Fibroblast of lung (primary cell): Measurements from ENCODE around the gene TRAF7. TPM values are rescaled to one million over a fixed set of nuclear protein-coding genes. Genes with fewer than 3 reads are reported as not detected.

Experiments used
- DNase-seq, 2 donors: peaks; one replicate each; pipeline versions ENCODE4 v3.0.0 to v3.0.0-alpha.2; 2010; ENCODE audit warnings: low read depth in 2 of 2
- H2AFZ ChIP-seq: 2 replicates; pipeline ENCODE4 v1.5.1; 2012; ENCODE audit warnings: low read length, control low read depth, inconsistent platforms
- H3K27ac ChIP-seq: 2 replicates; pipeline ENCODE4 v1.5.1; 2011; ENCODE audit warnings: low read length, control low read depth; ENCODE audit not compliant: insufficient read depth
- H3K27me3 ChIP-seq: 2 replicates; pipeline ENCODE4 v1.5.1; 2011; ENCODE audit warnings: mild to moderate bottlenecking, low read length; ENCODE audit not compliant: control insufficient read depth, insufficient read depth
- H3K36me3 ChIP-seq: 2 replicates; pipeline ENCODE4 v1.5.1; 2011; ENCODE audit warnings: low read length; ENCODE audit not compliant: control insufficient read depth, insufficient read depth
- H3K4me1 ChIP-seq: 2 replicates; pipeline ENCODE4 v1.5.1; 2011; ENCODE audit warnings: low read length; ENCODE audit not compliant: control insufficient read depth, insufficient read depth; ENCODE audit errors: extremely low read depth
- H3K4me2 ChIP-seq: 2 replicates; pipeline ENCODE4 v1.5.1; 2011; ENCODE audit warnings: low read length, control low read depth; ENCODE audit not compliant: insufficient read depth; ENCODE audit errors: extremely low read depth
- H3K4me3 ChIP-seq, 4 experiments: fragments of 200-600 bp in 1 of 4; sonication (generic) in 1 of 4; replicated peaks in 1 of 4; 2 replicates each; pipeline ENCODE4 v1.5.1; 2011 to 2016; ENCODE audit warnings: low read length in 4 of 4, low read depth in 3 of 4, mild to moderate bottlenecking in 3 of 4, control low read depth in 2 of 4, inconsistent platforms in 1 of 4, mixed read lengths in 1 of 4; ENCODE audit not compliant: insufficient read depth in 1 of 4; ENCODE audit errors: control extremely low read depth in 1 of 4
- H3K79me2 ChIP-seq: 2 replicates; pipeline ENCODE4 v1.5.1; 2012; ENCODE audit warnings: mild to moderate bottlenecking, low read length, inconsistent platforms; ENCODE audit not compliant: control insufficient read depth, insufficient read depth
- H3K9ac ChIP-seq: 2 replicates; pipeline ENCODE4 v1.5.1; 2011; ENCODE audit warnings: mild to moderate bottlenecking, low read length, control low read depth; ENCODE audit not compliant: insufficient read depth
- H3K9me3 ChIP-seq: 2 replicates; pipeline ENCODE4 v1.5.1; 2012; ENCODE audit warnings: low read depth, low read length; ENCODE audit not compliant: control insufficient read depth, insufficient read depth
- H4K20me1 ChIP-seq: 2 replicates; pipeline ENCODE4 v1.5.1; 2011; ENCODE audit warnings: low read length; ENCODE audit not compliant: control insufficient read depth, insufficient read depth; ENCODE audit errors: extremely low read depth
- CTCF ChIP-seq, 2 donors: IDR thresholded peaks in 1 of 2; conservative IDR thresholded peaks in 1 of 2; 1 replicate in 1 of 2; 2 replicates in 1 of 2; pipeline ENCODE4 v1.5.1; 2011 to 2012; ENCODE audit warnings: low read length in 2 of 2, control low read depth in 1 of 2, inconsistent platforms in 1 of 2, low read depth in 1 of 2, mild to moderate bottlenecking in 1 of 2
- EZH2 ChIP-seq: IDR thresholded peaks from 2 replicates; pipeline ENCODE4 v1.5.1; 2012; ENCODE audit warnings: low read length, control low read depth, mild to moderate bottlenecking; ENCODE audit errors: missing control alignments
- polyA plus RNA-seq, 2 donors: library from polyadenylated mRNA; depleted of rRNA in 1 of 2; stranded (reverse) in 1 of 2; unstranded in 1 of 2; fragments of >200 nt; gene quantifications; 2 replicates each; pipeline ENCODE4 v1.2.1, GENCODE V29; 2011 to 2012; ENCODE audit warnings: missing spikeins in 1 of 2
- total RNA-seq: library from RNA; depleted of rRNA; stranded (reverse); fragments of >200 nt; gene quantifications from 2 replicates; pipeline ENCODE4 v1.2.1, GENCODE V29; 2014

Gene TRAF7
- total and polyA plus RNA-seq, 2 donors (not counting 1 experiment from before 2014, with no cell fraction given): 38.7 to 60.3 TPM

GRCh38 chr16:2184346-2184745, 28.8 kb downstream of the TRAF7 start:
- H4K20me1 ChIP-seq: no peaks in the 10 kb centered on the region
- TF ChIP-seq EZH2 (no peak), CTCF (conservative IDR thresholded peaks at IDR 0.05 in 1 of 2, IDR thresholded peaks at IDR 0.05 in 1 of 2; ENCODE audit: low read depth in 1 of 2, low read length in 2 of 2) (no peak)
- no peak for DNase-seq
- no peak overlapping the region for H2AFZ ChIP-seq
- no peaks in the 10 kb centered on the region for H3K4me1 ChIP-seq
- H3K79me2 ChIP-seq: no peaks in the 10 kb centered on the region
- H3K9ac ChIP-seq: no peak overlapping the region
- no peaks in the 10 kb centered on the region for H3K36me3 ChIP-seq
- H3K4me2 ChIP-seq: no peak overlapping the region
- H3K4me3 ChIP-seq: no peak overlapping the region
- H3K9me3 ChIP-seq: no peaks in the 10 kb centered on the region
- H3K27me3 ChIP-seq: no peaks in the 10 kb centered on the region
- no peak overlapping the region for H3K27ac ChIP-seq

- Histone ChIP-seq H3K27ac (no peak overlapping the region), H3K9ac (no peak overlapping the region), H3K79me2 (no peaks in the 10 kb centered on the region), H3K4me1 (no peaks in the 10 kb centered on the region), H3K4me3 (no peak overlapping the region), H2AFZ (no peak overlapping the region), H3K9me3 (no peaks in the 10 kb centered on the region), H4K20me1 (no peaks in the 10 kb centered on the region), H3K27me3 (no peaks in the 10 kb centered on the region), H3K4me2 (no peak overlapping the region), H3K36me3 (no peaks in the 10 kb centered on the region)
- DNase-seq: no peak
- TF ChIP-seq CTCF (conservative IDR thresholded peaks at IDR 0.05 in 1 of 2, IDR thresholded peaks at IDR 0.05 in 1 of 2; ENCODE audit: low read depth in 1 of 2, low read length in 2 of 2) (no peak), EZH2 (no peak)
Measured at GRCh38 chr16:2184962-2185361, 29.4 kb downstream of the TRAF7 start.

- TF ChIP-seq CTCF (conservative IDR thresholded peaks at IDR 0.05 in 1 of 2, IDR thresholded peaks at IDR 0.05 in 1 of 2; ENCODE audit: low read depth in 1 of 2, low read length in 2 of 2) (no peak), EZH2 (no peak)
- no peaks in the 10 kb centered on the region for H3K79me2 ChIP-seq
- H2AFZ ChIP-seq: no peak overlapping the region
- no peaks in the 10 kb centered on the region for H3K36me3 ChIP-seq
- no peak overlapping the region for H3K9ac ChIP-seq
- DNase-seq: no peak
- no peaks in the 10 kb centered on the region for H4K20me1 ChIP-seq
- H3K9me3 ChIP-seq: no peaks in the 10 kb centered on the region
- H3K4me2 ChIP-seq: no peak overlapping the region
- no peaks in the 10 kb centered on the region for H3K27me3 ChIP-seq
- H3K4me1 ChIP-seq: no peaks in the 10 kb centered on the region
- H3K4me3 ChIP-seq: no peak overlapping the region
- no peak overlapping the region for H3K27ac ChIP-seq
Measured at GRCh38 chr16:2186064-2186463, 30.5 kb downstream of the TRAF7 start.
